Activated naive CD4-positive, alpha-beta T cell (primary cell): ENCODE results near the gene INPP5E.

Experiments used
- DNase-seq, 4 experiments: peaks; one replicate each; lab custom pipeline; 2025; lab: John Stamatoyannopoulos, UW

The INPP5E gene

DNA sequence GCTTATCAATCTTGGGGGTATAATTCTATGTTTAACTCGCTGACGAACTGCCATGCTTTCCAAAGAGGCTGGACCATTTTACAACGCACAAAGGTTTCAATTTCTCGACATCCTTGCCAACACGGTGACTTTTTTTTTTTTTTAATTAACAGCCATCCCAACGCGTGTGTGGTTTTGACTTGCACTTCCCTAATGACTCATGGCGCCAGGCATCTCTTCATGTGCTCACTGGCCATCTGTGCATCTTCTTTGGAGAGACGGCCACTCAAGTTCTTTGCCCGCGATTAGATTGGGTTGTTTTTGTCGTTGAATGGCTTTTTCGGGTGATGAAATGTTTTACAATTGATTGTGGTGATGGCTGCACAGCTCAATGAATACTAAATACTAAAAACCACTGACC, 53.6 kb downstream of the INPP5E start:
- no peak for DNase-seq

DNA sequence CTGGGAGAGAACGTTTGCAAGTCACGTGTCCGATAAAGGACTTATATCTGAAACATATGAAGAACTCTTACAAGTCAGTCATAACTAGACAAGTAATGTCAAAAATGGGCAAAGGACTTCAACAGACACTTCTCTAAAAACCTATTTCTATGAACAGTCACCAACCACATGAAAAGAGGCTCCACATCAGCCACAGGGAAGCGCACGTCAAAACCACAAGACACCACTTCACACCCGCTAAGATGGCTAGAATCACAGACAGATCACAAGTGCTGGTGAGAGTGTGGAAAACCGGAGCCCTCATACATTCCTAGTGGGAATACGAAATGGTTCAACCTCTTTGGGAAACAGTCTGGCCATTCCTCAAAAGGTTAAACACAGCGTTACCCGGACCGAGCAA, 54.6 kb downstream of the INPP5E start:
- DNase-seq, result no peak

DNA sequence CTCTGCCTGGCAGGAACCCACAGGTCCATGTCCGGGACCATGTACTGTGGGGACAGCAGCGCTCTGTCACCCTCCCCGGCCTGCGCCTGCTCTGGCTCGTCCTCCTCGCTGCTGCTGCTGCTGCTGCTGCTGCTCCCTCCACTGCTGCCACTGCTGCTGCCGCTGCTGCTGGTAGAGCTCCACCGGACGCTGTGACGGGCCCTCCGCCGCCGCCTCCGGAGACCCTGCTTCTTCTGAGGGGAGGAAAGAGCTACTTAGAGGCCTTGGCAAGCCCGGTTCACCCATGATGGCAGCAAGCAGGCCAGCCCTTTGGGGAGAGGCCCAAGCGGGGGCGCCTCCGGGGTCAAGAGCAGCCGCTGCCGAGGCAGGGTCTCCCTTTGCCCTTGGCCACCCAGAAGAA, 56.2 kb downstream of the INPP5E start:
- no peak for DNase-seq

DNA sequence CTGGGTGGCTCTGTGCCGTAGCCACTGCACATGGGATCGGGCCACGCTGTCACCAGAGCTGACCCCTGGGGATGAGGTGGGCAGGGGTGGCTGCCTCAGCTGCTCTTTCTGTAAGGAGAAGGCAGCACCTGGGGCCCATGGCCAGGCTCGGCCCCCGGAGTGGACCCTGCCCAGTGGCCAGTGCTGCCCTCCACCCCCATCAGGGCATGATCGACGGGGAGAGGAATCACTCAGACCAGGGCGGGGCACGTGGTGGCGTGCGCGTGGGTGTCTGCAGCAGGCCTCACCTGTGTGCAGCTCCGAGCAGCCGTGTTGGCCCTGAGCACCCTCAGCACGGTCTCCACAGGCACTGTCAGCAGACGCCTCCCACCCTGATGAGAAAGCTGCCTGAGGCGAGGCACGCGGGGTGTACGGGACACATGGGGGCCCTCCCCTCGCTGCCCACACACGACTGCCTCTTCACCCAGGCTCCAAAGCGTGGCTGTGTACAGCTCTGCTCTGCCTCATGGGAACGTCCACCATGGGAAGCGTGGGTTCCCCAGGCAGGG, 57.6 kb downstream of the INPP5E start:
- DNase-seq, result no peak

DNA sequence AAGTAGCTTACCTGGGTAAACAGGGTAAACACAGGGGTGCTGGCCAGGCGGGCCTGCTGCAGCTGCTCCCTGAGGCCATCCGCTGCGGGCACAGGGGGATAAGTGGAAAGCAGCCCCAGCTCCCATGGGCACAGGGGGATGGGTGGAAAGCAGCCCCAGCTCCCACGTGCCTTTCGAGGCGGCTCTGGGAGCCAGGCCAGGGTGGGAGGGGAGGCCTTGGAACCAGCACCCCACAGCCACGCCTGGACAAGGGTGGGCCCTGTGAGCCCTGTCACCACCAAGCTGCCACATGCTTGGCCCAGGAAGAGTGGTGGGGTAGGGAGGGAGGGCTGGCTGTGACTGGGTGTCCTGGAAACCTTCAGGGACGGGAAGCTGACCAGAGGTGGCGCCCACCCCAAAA, 58.3 kb downstream of the INPP5E start:
- DNase-seq, result no peak

DNA sequence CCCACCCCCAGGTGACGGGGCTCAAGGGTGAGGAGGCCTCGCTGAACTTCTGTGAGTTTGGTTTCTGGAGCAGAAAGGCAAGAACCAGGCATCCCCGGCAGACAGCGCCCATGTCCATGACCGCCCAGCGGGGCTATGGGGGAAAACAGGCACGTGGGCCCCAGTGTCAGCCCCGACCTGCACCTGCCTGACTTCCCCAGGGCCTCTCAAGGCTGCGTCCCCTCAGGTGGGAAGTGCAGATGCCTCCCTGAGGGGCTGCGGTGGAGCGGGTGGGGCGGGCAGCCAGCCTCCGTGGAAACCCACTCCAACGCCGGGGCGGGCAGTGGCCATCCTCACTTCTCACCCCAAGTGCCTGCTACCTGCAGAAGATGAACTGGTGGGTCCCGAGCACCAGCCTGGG, 59.3 kb downstream of the INPP5E start:
- no peak for DNase-seq

DNA sequence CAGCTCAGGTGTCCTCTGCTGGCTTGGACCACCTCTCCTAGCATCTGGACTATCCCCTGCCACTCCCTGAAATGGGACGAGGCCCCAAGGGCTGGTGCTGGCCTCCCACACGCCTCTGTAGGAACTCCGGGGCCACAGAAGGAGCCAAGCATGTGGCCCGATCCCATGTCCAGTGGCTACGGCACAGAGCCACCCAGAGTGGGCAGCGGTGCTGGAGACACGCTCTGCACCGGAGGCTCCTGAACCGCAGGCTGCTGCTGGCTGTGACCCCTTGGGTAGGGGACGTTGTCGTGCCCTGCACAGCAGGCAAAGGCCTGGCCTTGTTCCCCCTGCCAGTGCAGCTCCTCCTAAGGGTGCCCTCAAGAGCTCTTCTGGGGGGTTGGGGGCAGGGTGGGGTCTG, 59.8 kb downstream of the INPP5E start:
- DNase-seq, result no peak

DNA sequence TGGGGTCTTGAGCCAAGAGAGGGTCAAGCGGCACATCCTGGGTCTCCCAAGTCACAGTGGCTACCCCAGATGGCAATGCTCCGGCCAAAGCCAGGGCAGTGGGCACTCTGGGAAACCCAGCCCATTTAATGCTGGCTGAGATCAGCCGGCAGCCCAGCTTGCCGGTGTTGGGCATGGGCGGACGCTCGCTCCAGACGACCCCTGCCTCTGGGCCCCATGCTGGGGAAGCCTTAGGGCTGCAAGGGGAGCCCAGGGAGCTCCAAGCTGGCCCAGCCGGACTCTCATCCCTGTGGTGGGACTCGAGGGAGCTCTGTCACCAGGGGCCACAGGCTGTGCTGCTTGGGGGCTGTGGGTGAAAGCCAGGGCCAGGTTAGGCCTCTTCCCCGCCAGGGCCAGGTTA, 60.2 kb downstream of the INPP5E start:
- DNase-seq, result no peak

DNA sequence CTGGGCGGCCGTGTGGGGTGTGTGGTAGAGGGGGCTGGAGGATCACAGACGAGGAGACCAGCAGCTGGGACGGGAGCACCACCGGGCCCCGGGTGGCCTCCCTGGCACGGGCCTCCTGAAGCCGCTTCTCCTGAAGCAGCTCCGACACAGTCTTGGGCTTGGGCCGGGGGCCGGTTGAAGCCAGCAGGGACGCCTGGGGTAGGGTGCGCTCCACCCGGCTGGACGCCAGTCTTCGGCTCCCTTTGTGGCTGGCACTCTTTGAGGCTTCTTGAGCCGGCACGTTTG, 60.7 kb downstream of the INPP5E start:
- no peak for DNase-seq
